HEK293 (cell line): ENCODE results near the gene RASSF3.

Experiments used
- CTCF ChIA-PET: fragments of 350-600 bp; formaldehyde crosslinking; extraction: SDS; loops from one replicate; lab custom pipeline; 2021; ENCODE audit warnings: antibody characterized with exemption; lab: Yijun Ruan, JAX
- POLR2A ChIA-PET: fragments of 300-600 bp; formaldehyde crosslinking; extraction: SDS; loops from one replicate; lab custom pipeline; 2020; ENCODE audit warnings: antibody characterized with exemption, inconsistent platforms; lab: Yijun Ruan, JAX
- H3K27ac ChIP-seq: fragments of 200-500 bp; sonication (Bioruptor generic); 2 replicates; pipeline ENCODE4 v1.5.1; 2014; ENCODE audit warnings: low read depth, low read length, control low read depth, inconsistent platforms; ENCODE audit errors: extremely low read depth
- H3K36me3 ChIP-seq, 2 experiments: fragments of 200-500 bp in 1 of 2; sonication (Bioruptor generic) in 1 of 2; 1 replicate in 1 of 2; 2 replicates in 1 of 2; pipeline ENCODE4 v1.5.1; 2014 to 2017; ENCODE audit warnings: inconsistent platforms in 2 of 2, low read length in 2 of 2; ENCODE audit not compliant: control insufficient read depth in 2 of 2, insufficient read depth in 1 of 2
- H3K4me1 ChIP-seq: fragments of 200-500 bp; sonication (Bioruptor generic); 2 replicates; pipeline ENCODE4 v1.5.1; 2014; ENCODE audit warnings: mild to moderate bottlenecking, low read length, inconsistent platforms; ENCODE audit not compliant: control insufficient read depth, insufficient read depth
- H3K4me3 ChIP-seq: 2 replicates; pipeline ENCODE4 v1.5.1; 2011; ENCODE audit warnings: low read depth, mild to moderate bottlenecking, control low read depth, low read length, moderate library complexity
- H3K9me3 ChIP-seq: fragments of 200-500 bp; sonication (Bioruptor generic); 2 replicates; pipeline ENCODE4 v1.5.1; 2014; ENCODE audit warnings: low read depth, low read length, inconsistent platforms; ENCODE audit not compliant: control insufficient read depth, insufficient read depth
- BCL11A ChIP-seq: fragments of 450-650 bp; formaldehyde crosslinking; IDR thresholded peaks from 2 replicates; pipeline ENCODE4 v1.5.1; 2016; ENCODE audit warnings: low read depth, missing biosample characterization, missing genetic modification characterization
- EGR2 ChIP-seq: fragments of 450-650 bp; formaldehyde crosslinking; IDR thresholded peaks from 2 replicates; pipeline ENCODE4 v1.5.1; 2016; ENCODE audit warnings: low read depth, missing biosample characterization, missing genetic modification characterization
- GLIS1 ChIP-seq: fragments of 450-650 bp; formaldehyde crosslinking; IDR thresholded peaks from 2 replicates; pipeline ENCODE4 v1.5.1; 2016; ENCODE audit warnings: missing biosample characterization, missing genetic modification characterization
- GLIS2 ChIP-seq: fragments of 450-650 bp; formaldehyde crosslinking; IDR thresholded peaks from 2 replicates; pipeline ENCODE4 v1.5.1; 2016; ENCODE audit warnings: missing biosample characterization, missing genetic modification characterization
- KLF10 ChIP-seq: fragments of 450-650 bp; IDR thresholded peaks from 2 replicates; pipeline ENCODE4 v1.5.1; 2018; ENCODE audit warnings: missing biosample characterization, mild to moderate bottlenecking, missing genetic modification characterization
- SP2 ChIP-seq: fragments of 450-650 bp; formaldehyde crosslinking; IDR thresholded peaks from 2 replicates; pipeline ENCODE4 v1.5.1; 2016; ENCODE audit warnings: missing biosample characterization, missing genetic modification characterization
- SP3 ChIP-seq: fragments of 450-650 bp; formaldehyde crosslinking; IDR thresholded peaks from 2 replicates; pipeline ENCODE4 v1.5.1; 2016; ENCODE audit warnings: missing biosample characterization, missing genetic modification characterization
- YY2 ChIP-seq: fragments of 450-650 bp; formaldehyde crosslinking; IDR thresholded peaks from 2 replicates; pipeline ENCODE4 v1.5.1; 2016; ENCODE audit warnings: missing biosample characterization, missing genetic modification characterization
- ZBTB7A ChIP-seq: fragments of 450-650 bp; formaldehyde crosslinking; IDR thresholded peaks from 2 replicates; pipeline ENCODE4 v1.5.1; 2016; ENCODE audit warnings: low read depth, missing biosample characterization, missing genetic modification characterization
- ZEB2 ChIP-seq: fragments of 450-650 bp; formaldehyde crosslinking; IDR thresholded peaks from 2 replicates; pipeline ENCODE4 v1.5.1; 2016; ENCODE audit warnings: missing biosample characterization, missing genetic modification characterization
- ZFP41 ChIP-seq: fragments of 450-650 bp; formaldehyde crosslinking; IDR thresholded peaks from 2 replicates; pipeline ENCODE4 v1.5.1; 2016; ENCODE audit warnings: missing biosample characterization, missing genetic modification characterization, borderline replicate concordance
- ZNF239 ChIP-seq: fragments of 450-650 bp; formaldehyde crosslinking; IDR thresholded peaks from 2 replicates; pipeline ENCODE4 v1.5.1; 2016; ENCODE audit warnings: missing biosample characterization, missing genetic modification characterization
- ZNF24 ChIP-seq: fragments of 450-650 bp; formaldehyde crosslinking; IDR thresholded peaks from 2 replicates; pipeline ENCODE4 v1.5.1; 2016; ENCODE audit warnings: missing biosample characterization, missing genetic modification characterization
- ZNF341 ChIP-seq: fragments of 450-650 bp; formaldehyde crosslinking; IDR thresholded peaks from 2 replicates; pipeline ENCODE4; 2016; ENCODE audit warnings: low read depth, missing biosample characterization, missing genetic modification characterization
- ZNF501 ChIP-seq: fragments of 450-650 bp; formaldehyde crosslinking; IDR thresholded peaks from 2 replicates; pipeline ENCODE4 v1.5.1; 2016; ENCODE audit warnings: missing biosample characterization, missing genetic modification characterization
- ZNF510 ChIP-seq: fragments of 450-650 bp; formaldehyde crosslinking; IDR thresholded peaks from 2 replicates; pipeline ENCODE4 v1.5.1; 2018; ENCODE audit warnings: mild to moderate bottlenecking, missing genetic modification characterization, missing biosample characterization; ENCODE audit not compliant: insufficient replicate concordance
- TF ChIP-seq, protein P1 (sequence below): fragments of 450-650 bp; formaldehyde crosslinking; IDR thresholded peaks from 2 replicates; pipeline ENCODE4 v1.5.1; 2017; ENCODE audit warnings: missing biosample characterization, missing genetic modification characterization
- TF ChIP-seq, protein P2 (sequence below): fragments of 450-650 bp; formaldehyde crosslinking; IDR thresholded peaks from 2 replicates; pipeline ENCODE4 v1.5.1; 2016; ENCODE audit warnings: missing biosample characterization, missing genetic modification characterization
- TF ChIP-seq, protein P3 (sequence below): fragments of 450-650 bp; formaldehyde crosslinking; IDR thresholded peaks from 2 replicates; pipeline ENCODE4 v1.5.1; 2016; ENCODE audit warnings: missing biosample characterization, missing genetic modification characterization
- TF ChIP-seq, protein P4 (sequence below): fragments of 450-650 bp; formaldehyde crosslinking; IDR thresholded peaks from 2 replicates; pipeline ENCODE4 v1.5.1; 2016; ENCODE audit warnings: missing biosample characterization, missing genetic modification characterization
- TF ChIP-seq, protein P5 (sequence below): fragments of 450-650 bp; formaldehyde crosslinking; IDR thresholded peaks from 2 replicates; pipeline ENCODE4 v1.5.1; 2016; ENCODE audit warnings: missing biosample characterization, missing genetic modification characterization, borderline replicate concordance

Gene RASSF3

DNA sequence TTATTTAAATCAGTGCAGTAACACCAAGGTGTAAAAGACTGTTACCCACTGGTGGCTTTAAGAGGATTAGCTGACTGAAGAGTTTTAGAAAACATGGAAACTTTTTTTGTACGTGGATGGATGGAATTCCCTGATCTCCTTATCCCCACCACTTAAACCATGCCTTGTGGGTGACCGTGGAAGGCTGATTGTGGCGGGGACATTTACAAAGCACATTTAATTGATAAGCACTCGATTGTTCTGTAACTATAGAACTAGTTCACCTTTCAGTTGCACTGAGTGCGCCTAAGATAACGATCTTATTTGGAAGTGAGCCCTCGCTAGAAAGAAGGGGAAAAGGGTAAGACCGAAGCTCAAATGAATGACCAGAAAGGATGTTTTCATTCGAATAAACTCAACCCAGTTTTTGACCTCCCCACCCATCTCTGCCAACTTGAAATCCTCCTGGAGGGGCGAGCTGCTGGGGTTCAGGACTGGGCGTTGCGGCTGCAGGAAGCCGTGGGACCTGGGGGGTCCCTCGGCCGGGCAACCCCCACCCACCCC, 688 bp upstream of the RASSF3 start (continued):
- TF ChIP-seq, protein P1, sequence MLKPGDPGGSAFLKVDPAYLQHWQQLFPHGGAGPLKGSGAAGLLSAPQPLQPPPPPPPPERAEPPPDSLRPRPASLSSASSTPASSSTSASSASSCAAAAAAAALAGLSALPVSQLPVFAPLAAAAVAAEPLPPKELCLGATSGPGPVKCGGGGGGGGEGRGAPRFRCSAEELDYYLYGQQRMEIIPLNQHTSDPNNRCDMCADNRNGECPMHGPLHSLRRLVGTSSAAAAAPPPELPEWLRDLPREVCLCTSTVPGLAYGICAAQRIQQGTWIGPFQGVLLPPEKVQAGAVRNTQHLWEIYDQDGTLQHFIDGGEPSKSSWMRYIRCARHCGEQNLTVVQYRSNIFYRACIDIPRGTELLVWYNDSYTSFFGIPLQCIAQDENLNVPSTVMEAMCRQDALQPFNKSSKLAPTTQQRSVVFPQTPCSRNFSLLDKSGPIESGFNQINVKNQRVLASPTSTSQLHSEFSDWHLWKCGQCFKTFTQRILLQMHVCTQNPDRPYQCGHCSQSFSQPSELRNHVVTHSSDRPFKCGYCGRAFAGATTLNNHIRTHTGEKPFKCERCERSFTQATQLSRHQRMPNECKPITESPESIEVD (tag by site-specific recombination) = peak; percentile 33; the same call in 1 of the 2 replicates
- peak; percentile 90; the same call in 1 of the 2 replicates for TF ChIP-seq GLIS1 (tag by site-specific recombination)
- no peak for TF ChIP-seq ZEB2 (tag by site-specific recombination)

DNA sequence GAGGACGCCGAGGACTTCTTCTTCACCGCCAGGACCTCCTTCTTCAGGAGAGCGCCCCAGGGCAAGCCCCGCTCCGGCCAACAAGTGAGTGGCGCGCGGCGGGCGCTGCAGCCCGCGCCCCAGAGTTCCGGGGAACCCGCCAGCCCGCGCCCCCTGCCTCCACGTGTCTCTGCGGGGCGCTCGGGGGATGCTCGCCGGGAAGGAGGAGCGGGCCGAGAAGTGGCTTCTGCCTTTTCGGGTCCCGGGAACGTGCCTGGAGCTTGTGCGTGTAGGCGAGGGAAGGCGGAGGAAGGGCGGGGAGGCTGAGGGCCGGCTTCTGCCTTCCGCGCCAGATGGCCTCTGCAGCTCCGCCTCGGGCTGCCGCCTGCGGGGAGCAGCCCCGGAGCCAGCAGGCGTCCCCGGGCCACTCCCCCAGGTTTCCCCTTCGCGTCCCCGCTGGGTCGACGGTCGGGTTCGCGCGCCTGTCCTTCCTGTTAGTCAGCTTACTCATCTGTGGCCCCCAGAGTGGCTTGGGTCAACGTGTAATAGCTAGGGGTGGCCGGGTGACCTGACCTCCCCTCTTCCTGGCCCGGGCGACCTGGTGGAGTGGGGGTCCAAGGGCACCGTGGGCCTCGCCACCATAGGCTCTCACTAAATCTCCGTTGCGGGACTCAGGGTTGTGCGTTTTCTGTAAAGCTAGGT, 505 bp downstream of the RASSF3 start:
- Histone ChIP-seq H3K27ac (peak overlapping the region; percentile 93), H3K4me3 (peak overlapping the region; percentile 78), H3K36me3 (peaks cover 3 to 5% of the 10 kb centered on the region in 2 experiments; a peak in 2 of 3 replicates), H3K9me3 (no peaks in the 10 kb centered on the region), H3K4me1 (no peaks in the 10 kb centered on the region)
- ChIA-PET POLR2A (interaction anchor here (0.8 to 1.7 kb wide), 6 partner anchors 15 to 157 kb away, joined by 3 to 9 read pairs (median 4); no protein-coding TSS in a partner anchor), CTCF (interaction anchor here (0.7 to 1.8 kb wide), 3 partner anchors 36 to 86 kb away, joined by 3 to 8 read pairs (median 5); no protein-coding TSS in a partner anchor)
- no peak for TF ChIP-seq ZNF510 (tag by site-specific recombination)
- TF ChIP-seq GLIS2 (tag by site-specific recombination) = peak; percentile 92
- no peak for TF ChIP-seq YY2
- TF ChIP-seq, protein P2, sequence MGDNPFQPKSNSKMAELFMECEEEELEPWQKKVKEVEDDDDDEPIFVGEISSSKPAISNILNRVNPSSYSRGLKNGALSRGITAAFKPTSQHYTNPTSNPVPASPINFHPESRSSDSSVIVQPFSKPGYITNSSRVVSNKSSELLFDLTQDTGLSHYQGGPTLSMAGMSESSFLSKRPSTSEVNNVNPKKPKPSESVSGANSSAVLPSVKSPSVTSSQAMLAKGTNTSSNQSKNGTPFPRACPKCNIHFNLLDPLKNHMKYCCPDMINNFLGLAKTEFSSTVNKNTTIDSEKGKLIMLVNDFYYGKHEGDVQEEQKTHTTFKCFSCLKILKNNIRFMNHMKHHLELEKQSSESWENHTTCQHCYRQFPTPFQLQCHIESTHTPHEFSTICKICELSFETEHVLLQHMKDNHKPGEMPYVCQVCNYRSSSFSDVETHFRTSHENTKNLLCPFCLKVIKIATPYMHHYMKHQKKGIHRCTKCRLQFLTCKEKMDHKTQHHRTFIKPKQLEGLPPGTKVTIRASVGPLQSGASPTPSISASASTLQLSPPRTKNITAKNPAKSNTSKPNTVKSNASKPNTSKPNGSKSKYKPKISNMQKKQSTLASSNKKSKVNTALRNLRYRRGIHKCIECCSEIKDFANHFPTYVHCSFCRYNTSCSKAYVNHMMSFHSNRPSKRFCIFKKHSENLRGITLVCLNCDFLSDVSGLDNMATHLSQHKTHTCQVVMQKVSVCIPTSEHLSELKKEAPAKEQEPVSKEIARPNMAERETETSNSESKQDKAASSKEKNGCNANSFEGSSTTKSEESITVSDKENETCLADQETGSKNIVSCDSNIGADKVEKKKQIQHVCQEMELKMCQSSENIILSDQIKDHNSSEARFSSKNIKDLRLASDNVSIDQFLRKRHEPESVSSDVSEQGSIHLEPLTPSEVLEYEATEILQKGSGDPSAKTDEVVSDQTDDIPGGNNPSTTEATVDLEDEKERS (tag by site-specific recombination) = no peak
- peak; percentile 66 for TF ChIP-seq SP3
- TF ChIP-seq ZNF239 (tag by site-specific recombination) = no peak
- TF ChIP-seq ZBTB7A (tag by site-specific recombination) = 0 out of 2 replicates have a peak, but pooled peaks have one; percentile 30
- TF ChIP-seq SP2 (tag by site-specific recombination) = peak; percentile 74
- TF ChIP-seq, protein P3, sequence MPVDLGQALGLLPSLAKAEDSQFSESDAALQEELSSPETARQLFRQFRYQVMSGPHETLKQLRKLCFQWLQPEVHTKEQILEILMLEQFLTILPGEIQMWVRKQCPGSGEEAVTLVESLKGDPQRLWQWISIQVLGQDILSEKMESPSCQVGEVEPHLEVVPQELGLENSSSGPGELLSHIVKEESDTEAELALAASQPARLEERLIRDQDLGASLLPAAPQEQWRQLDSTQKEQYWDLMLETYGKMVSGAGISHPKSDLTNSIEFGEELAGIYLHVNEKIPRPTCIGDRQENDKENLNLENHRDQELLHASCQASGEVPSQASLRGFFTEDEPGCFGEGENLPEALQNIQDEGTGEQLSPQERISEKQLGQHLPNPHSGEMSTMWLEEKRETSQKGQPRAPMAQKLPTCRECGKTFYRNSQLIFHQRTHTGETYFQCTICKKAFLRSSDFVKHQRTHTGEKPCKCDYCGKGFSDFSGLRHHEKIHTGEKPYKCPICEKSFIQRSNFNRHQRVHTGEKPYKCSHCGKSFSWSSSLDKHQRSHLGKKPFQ (tag by site-specific recombination) = no peak
- peak; percentile 61; the same call in 1 of the 2 replicates for TF ChIP-seq BCL11A (tag by site-specific recombination)
- TF ChIP-seq ZNF24 = 0 out of 2 replicates have a peak, but pooled peaks have one; percentile 21
- peak; percentile 45 for TF ChIP-seq ZNF341 (tag by site-specific recombination)
- peak; percentile 34; the same call in 1 of the 2 replicates for TF ChIP-seq KLF10
- TF ChIP-seq, protein P4, sequence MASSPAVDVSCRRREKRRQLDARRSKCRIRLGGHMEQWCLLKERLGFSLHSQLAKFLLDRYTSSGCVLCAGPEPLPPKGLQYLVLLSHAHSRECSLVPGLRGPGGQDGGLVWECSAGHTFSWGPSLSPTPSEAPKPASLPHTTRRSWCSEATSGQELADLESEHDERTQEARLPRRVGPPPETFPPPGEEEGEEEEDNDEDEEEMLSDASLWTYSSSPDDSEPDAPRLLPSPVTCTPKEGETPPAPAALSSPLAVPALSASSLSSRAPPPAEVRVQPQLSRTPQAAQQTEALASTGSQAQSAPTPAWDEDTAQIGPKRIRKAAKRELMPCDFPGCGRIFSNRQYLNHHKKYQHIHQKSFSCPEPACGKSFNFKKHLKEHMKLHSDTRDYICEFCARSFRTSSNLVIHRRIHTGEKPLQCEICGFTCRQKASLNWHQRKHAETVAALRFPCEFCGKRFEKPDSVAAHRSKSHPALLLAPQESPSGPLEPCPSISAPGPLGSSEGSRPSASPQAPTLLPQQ (tag by site-specific recombination) = peak; percentile 55
- TF ChIP-seq EGR2 (tag by site-specific recombination) = peak; percentile 90
- TF ChIP-seq ZFP41 (tag by site-specific recombination) = no peak
- TF ChIP-seq, protein P5, sequence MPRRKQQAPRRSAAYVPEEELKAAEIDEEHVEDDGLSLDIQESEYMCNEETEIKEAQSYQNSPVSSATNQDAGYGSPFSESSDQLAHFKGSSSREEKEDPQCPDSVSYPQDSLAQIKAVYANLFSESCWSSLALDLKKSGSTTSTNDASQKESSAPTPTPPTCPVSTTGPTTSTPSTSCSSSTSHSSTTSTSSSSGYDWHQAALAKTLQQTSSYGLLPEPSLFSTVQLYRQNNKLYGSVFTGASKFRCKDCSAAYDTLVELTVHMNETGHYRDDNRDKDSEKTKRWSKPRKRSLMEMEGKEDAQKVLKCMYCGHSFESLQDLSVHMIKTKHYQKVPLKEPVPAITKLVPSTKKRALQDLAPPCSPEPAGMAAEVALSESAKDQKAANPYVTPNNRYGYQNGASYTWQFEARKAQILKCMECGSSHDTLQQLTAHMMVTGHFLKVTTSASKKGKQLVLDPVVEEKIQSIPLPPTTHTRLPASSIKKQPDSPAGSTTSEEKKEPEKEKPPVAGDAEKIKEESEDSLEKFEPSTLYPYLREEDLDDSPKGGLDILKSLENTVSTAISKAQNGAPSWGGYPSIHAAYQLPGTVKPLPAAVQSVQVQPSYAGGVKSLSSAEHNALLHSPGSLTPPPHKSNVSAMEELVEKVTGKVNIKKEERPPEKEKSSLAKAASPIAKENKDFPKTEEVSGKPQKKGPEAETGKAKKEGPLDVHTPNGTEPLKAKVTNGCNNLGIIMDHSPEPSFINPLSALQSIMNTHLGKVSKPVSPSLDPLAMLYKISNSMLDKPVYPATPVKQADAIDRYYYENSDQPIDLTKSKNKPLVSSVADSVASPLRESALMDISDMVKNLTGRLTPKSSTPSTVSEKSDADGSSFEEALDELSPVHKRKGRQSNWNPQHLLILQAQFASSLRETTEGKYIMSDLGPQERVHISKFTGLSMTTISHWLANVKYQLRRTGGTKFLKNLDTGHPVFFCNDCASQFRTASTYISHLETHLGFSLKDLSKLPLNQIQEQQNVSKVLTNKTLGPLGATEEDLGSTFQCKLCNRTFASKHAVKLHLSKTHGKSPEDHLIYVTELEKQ = no peak
- peak; percentile 43; the same call in 1 of the 2 replicates for TF ChIP-seq ZNF501 (tag by site-specific recombination)
